T-cell (primary cell): ENCODE results near the gene SPSB3. TPM values are rescaled to one million over a fixed set of nuclear protein-coding genes. Genes with fewer than 3 reads are reported as not detected.

ENCODE experiments used
- ATAC-seq, 4 experiments: fragments of 200-7000 bp in 3 of 4; fragments of 150-1000 bp in 1 of 4; cut with Tn5 transposase; replicated peaks in 1 of 4; 1 replicate in 3 of 4; 2 replicates in 1 of 4; pipeline ENCODE4 v1.10.0; 2021; ENCODE audit warnings: moderate library complexity in 3 of 4, mild to moderate bottlenecking in 2 of 4, moderate number of reproducible peaks in 1 of 4
- CTCF ChIA-PET, 2 donors: fragments of 300-600 bp; sonication (Branson Sonifier 250); formaldehyde crosslinking; loops; one replicate each; lab custom pipeline; 2022; ENCODE audit warnings: antibody characterized with exemption in 2 of 2; lab: Charles Lee
- POLR2A ChIA-PET, 2 donors: fragments of 300-600 bp; sonication (Branson Sonifier 250); formaldehyde crosslinking; loops; one replicate each; lab custom pipeline; 2022; ENCODE audit warnings: antibody characterized with exemption in 2 of 2; lab: Charles Lee
- DNase-seq, 35 experiments: peaks; one replicate each; pipeline versions ENCODE4 v3.0.0 to v3.0.0-alpha.2; 2013 to 2023
- H3K27ac ChIP-seq: one replicate; pipeline ENCODE4 v1.5.1; 2013; ENCODE audit warnings: low read length
- H3K27me3 ChIP-seq, 2 experiments: replicated peaks in 1 of 2; 1 replicate in 1 of 2; 2 replicates in 1 of 2; pipeline versions ENCODE4 v1.6.1 to v1.7.0; 2013; ENCODE audit warnings: low read length in 1 of 2, mixed read lengths in 1 of 2; ENCODE audit not compliant: control insufficient read depth in 2 of 2, insufficient read depth in 2 of 2; ENCODE audit errors: extremely low read depth in 1 of 2
- H3K36me3 ChIP-seq, 2 donors: 1 replicate in 1 of 2; 2 replicates in 1 of 2; pipeline versions ENCODE4 v1.6.1 to v1.7.0; 2013; ENCODE audit warnings: low read length in 1 of 2; ENCODE audit not compliant: control insufficient read depth in 2 of 2, insufficient read depth in 1 of 2; ENCODE audit errors: extremely low read depth in 1 of 2
- H3K4me1 ChIP-seq, 2 experiments: 1 replicate in 1 of 2; 2 replicates in 1 of 2; pipeline versions ENCODE4 v1.6.1 to v1.7.0; 2013; ENCODE audit warnings: low read length in 2 of 2, mixed read lengths in 1 of 2; ENCODE audit not compliant: insufficient read depth in 2 of 2, control insufficient read depth in 1 of 2; ENCODE audit errors: extremely low read depth in 1 of 2
- H3K4me3 ChIP-seq, 2 donors: 1 replicate in 1 of 2; 2 replicates in 1 of 2; pipeline versions ENCODE4 v1.5.1 to v1.7.0; 2013; ENCODE audit warnings: mild to moderate bottlenecking in 2 of 2, low read length in 1 of 2, moderate library complexity in 1 of 2; ENCODE audit not compliant: control insufficient read depth in 1 of 2; ENCODE audit errors: extremely low read depth in 1 of 2
- H3K9me3 ChIP-seq: 2 replicates; pipeline ENCODE4 v1.7.0; 2013
- H3K27ac Mint-ChIP-seq, 2 donors: one replicate each; pipeline ENCODE4 v1.8.0; 2020 to 2021; ENCODE audit warnings: mild to moderate bottlenecking in 2 of 2, mixed read lengths in 2 of 2
- H3K27me3 Mint-ChIP-seq, 2 donors: one replicate each; pipeline ENCODE4 v1.8.0; 2021 to 2022; ENCODE audit warnings: mixed read lengths in 2 of 2
- H3K36me3 Mint-ChIP-seq: one replicate; pipeline ENCODE4 v1.8.0; 2021; ENCODE audit warnings: mixed read lengths
- H3K4me1 Mint-ChIP-seq, 3 donors: one replicate each; pipeline ENCODE4 v1.8.0; 2020 to 2022; ENCODE audit warnings: mixed read lengths in 3 of 3, mild to moderate bottlenecking in 1 of 3
- H3K4me3 Mint-ChIP-seq, 3 donors: one replicate each; pipeline ENCODE4 v1.8.0; 2020 to 2022; ENCODE audit warnings: mild to moderate bottlenecking in 3 of 3, mixed read lengths in 3 of 3, moderate library complexity in 3 of 3
- H3K9me3 Mint-ChIP-seq, 3 donors: one replicate each; pipeline ENCODE4 v1.8.0; 2020 to 2022; ENCODE audit warnings: mixed read lengths in 3 of 3
- WGBS: methylation state at CpG from one replicate; pipeline ENCODE4 v1.1.5; 2013; ENCODE audit warnings: missing lambda C conversion rate; ENCODE audit not compliant: insufficient coverage; 5-methylcytosine and 5-hydroxymethylcytosine counted together
- total RNA-seq, 35 experiments: library from RNA in 6 of 35; stranded (reverse) in 6 of 35; fragments of 120-200 nt in 1 of 35; gene quantifications; one replicate each; pipeline versions ENCODE4 v1.2.1 to v1.2.4 and lab custom pipeline; 2013 to 2026

SPSB3 gene
- total RNA-seq, 5 donors from 2014 or later (not counting 1 experiment from before 2014, with no cell fraction given): 67.3 to 162 (median 139) TPM

DNA sequence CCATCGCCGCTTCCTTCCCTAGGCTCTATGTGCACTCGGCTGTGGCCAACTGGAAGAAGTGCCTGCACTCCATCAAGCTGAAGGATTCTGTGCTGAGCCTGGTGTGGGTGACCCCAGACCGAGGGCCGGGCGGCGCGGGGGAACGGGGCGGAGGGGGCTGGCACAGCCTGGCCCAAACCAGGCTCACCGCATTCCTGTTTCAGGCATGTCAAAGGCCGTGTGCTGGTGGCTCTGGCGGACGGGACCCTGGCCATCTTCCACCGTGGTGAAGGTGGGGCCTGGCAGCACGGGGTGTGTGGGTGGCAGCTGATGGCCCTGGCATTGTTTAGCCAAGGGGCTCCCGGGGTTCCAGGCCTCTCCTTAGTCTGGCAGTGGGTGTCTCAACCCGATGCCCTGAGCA, 15.7 kb downstream of the SPSB3 start:
- Mint-ChIP-seq H3K27ac (no peak overlapping the region), H3K4me1 (peaks cover 3 to 8% (median 3%) of the 10 kb centered on the region in 3 donors), H3K36me3 (peaks cover 6% of the 10 kb centered on the region), H3K4me3 (no peak overlapping the region), H3K9me3 (no peaks in the 10 kb centered on the region), H3K27me3 (no peaks in the 10 kb centered on the region)
- Histone ChIP-seq H3K9me3 (no peaks in the 10 kb centered on the region), H3K4me3 (no peak overlapping the region), H3K27me3 (no peaks in the 10 kb centered on the region), H3K27ac (no peak overlapping the region), H3K36me3 (peaks cover 16 to 51% of the 10 kb centered on the region in 2 donors), H3K4me1 (peaks cover 0 to 15% of the 10 kb centered on the region in 2 experiments)
- ChIA-PET POLR2A (no interaction called here), CTCF (no interaction called here)
- no peak for ATAC-seq
- no peak for DNase-seq
- 93% methylated on average over 18 of the region's 18 CpGs for WGBS

DNA sequence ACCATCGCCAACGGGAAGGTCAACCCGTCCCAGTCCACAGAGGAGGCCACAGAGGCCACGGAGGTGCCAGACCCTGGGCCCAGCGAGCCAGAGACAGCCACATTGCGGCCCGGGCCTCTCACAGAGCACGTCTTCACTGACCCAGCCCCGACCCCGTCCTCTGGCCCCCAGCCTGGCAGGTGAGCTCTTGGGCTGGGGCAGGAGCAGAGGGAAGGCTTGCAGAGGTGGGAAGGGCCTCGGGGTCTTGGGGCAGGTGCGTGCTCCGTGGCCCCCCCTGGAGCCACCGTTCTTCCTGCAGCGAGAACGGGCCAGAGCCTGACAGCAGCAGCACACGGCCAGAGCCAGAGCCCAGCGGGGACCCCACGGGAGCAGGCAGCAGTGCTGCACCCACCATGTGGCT, 16.1 kb downstream of the SPSB3 start:
- H3K27me3 Mint-ChIP-seq: no peaks in the 10 kb centered on the region
- POLR2A ChIA-PET: no interaction called here
- no peak for DNase-seq
- H3K36me3 ChIP-seq: peaks cover 17 to 51% of the 10 kb centered on the region in 2 donors
- H3K4me3 ChIP-seq: no peak overlapping the region
- peaks cover 2 to 7% (median 3%) of the 10 kb centered on the region in 3 donors for H3K4me1 Mint-ChIP-seq
- H3K4me3 Mint-ChIP-seq: no peak overlapping the region
- 94% methylated on average over 17 of the region's 19 CpGs for WGBS
- no peak overlapping the region for H3K27ac ChIP-seq
- CTCF ChIA-PET: no interaction called here
- H3K4me1 ChIP-seq: peaks cover 0 to 15% of the 10 kb centered on the region in 2 experiments
- no peaks in the 10 kb centered on the region for H3K27me3 ChIP-seq
- ATAC-seq: no peak
- no peaks in the 10 kb centered on the region for H3K9me3 Mint-ChIP-seq
- H3K36me3 Mint-ChIP-seq: peaks cover 10% of the 10 kb centered on the region
- H3K27ac Mint-ChIP-seq: no peak overlapping the region
- no peaks in the 10 kb centered on the region for H3K9me3 ChIP-seq

- Histone ChIP-seq H3K4me1 (peaks cover 0 to 14% of the 10 kb centered on the region in 2 experiments), H3K27ac (no peak overlapping the region), H3K4me3 (no peak overlapping the region), H3K9me3 (no peaks in the 10 kb centered on the region), H3K27me3 (no peaks in the 10 kb centered on the region), H3K36me3 (peaks cover 21 to 55% of the 10 kb centered on the region in 2 donors)
- ChIA-PET CTCF (no interaction called here), POLR2A (no interaction called here)
- H3K27ac Mint-ChIP-seq: no peak overlapping the region
- H3K36me3 Mint-ChIP-seq: peaks cover 12% of the 10 kb centered on the region
- 93% methylated on average over 16 of the region's 22 CpGs for WGBS
- H3K4me3 Mint-ChIP-seq: no peak overlapping the region
- no peak for DNase-seq
- H3K27me3 Mint-ChIP-seq: no peaks in the 10 kb centered on the region
- H3K9me3 Mint-ChIP-seq: no peaks in the 10 kb centered on the region
- H3K4me1 Mint-ChIP-seq: peaks cover 2 to 7% (median 3%) of the 10 kb centered on the region in 3 donors
- no peak for ATAC-seq
Observed at GRCh38 chr16:1765826-1766225, 16.5 kb downstream of the SPSB3 start.

- Histone ChIP-seq H3K4me1 (peaks cover 0 to 5% of the 10 kb centered on the region in 2 experiments), H3K27me3 (no peaks in the 10 kb centered on the region), H3K36me3 (peaks cover 28 to 59% of the 10 kb centered on the region in 2 donors), H3K4me3 (no peak overlapping the region), H3K9me3 (no peaks in the 10 kb centered on the region), H3K27ac (no peak overlapping the region)
- H3K36me3 Mint-ChIP-seq: peaks cover 17% of the 10 kb centered on the region
- H3K4me3 Mint-ChIP-seq: no peak overlapping the region
- WGBS: 91% methylated on average over 16 of the region's 21 CpGs
- H3K4me1 Mint-ChIP-seq: peaks cover under 1 to 2% (median under 1%) of the 10 kb centered on the region in 3 donors
- H3K27me3 Mint-ChIP-seq: no peaks in the 10 kb centered on the region
- CTCF ChIA-PET: no interaction called here
- POLR2A ChIA-PET: interaction anchor here in 1 of 2 donors (0.6 kb wide), 1 partner anchor 36 kb away, joined by 3 read pairs; no protein-coding TSS in a partner anchor
- H3K9me3 Mint-ChIP-seq: no peaks in the 10 kb centered on the region
- no peak overlapping the region for H3K27ac Mint-ChIP-seq
- DNase-seq (no peak), ATAC-seq (no peak)
Observed at GRCh38 chr16:1764971-1765370, 17.4 kb downstream of the SPSB3 start.

- POLR2A ChIA-PET: interaction anchor here in 1 of 2 donors (0.6 kb wide), 1 partner anchor 34 kb away, joined by 3 read pairs; no protein-coding TSS in a partner anchor
- no peaks in the 10 kb centered on the region for H3K27me3 Mint-ChIP-seq
- peaks cover 28 to 59% of the 10 kb centered on the region in 2 donors for H3K36me3 ChIP-seq
- no peak for DNase-seq
- no peak overlapping the region for H3K4me3 Mint-ChIP-seq
- no peaks in the 10 kb centered on the region for H3K9me3 ChIP-seq
- no peaks in the 10 kb centered on the region for H3K9me3 Mint-ChIP-seq
- no peak for ATAC-seq
- H3K36me3 Mint-ChIP-seq: peaks cover 17% of the 10 kb centered on the region
- no peak overlapping the region for H3K4me3 ChIP-seq
- no peak overlapping the region for H3K27ac ChIP-seq
- no peaks in the 10 kb centered on the region for H3K4me1 ChIP-seq
- CTCF ChIA-PET: no interaction called here
- H3K27me3 ChIP-seq: no peaks in the 10 kb centered on the region
- WGBS: 94% methylated on average over 54 of the region's 81 CpGs
- no peak overlapping the region for H3K27ac Mint-ChIP-seq
- H3K4me1 Mint-ChIP-seq: no peaks in the 10 kb centered on the region
Observed at GRCh38 chr16:1763521-1764511, 18.6 kb downstream of the SPSB3 start.

DNA sequence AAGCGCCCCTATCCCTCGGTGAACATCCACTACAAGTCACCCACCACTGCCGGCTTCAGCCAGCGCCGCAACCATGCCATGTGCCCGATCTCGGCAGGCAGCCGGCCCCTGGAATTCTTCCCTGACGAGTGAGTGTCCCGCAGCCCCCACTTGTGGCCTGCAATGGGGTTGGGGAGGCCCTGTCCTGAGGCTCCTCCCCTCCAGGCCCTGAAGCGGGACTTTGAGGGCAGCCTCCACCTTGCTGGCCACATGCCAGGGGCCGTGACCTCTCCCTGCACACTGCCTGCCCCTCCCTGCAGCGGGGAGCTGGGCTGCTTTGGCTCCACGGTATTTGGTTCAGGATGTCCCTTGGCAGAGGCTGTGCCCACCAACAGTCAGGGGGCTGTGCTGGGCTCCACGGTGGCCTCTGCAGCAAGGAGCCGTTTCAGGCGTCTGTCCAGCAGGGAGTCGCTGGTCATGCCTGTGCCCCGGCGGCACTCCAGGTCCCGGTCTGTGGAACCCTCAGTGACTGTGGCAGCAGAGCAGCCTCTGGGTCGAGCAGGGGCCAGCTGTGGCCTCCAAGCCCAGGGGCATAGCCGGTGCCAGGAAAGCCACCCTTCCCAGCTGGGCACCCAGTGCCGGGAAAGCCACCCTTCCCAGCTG, 19.4 kb downstream of the SPSB3 start:
- DNase-seq: no peak
- ChIA-PET POLR2A (no interaction called here), CTCF (no interaction called here)
- Mint-ChIP-seq H3K27ac (no peak overlapping the region), H3K27me3 (no peaks in the 10 kb centered on the region), H3K4me1 (peaks cover 0 to under 1% (median 0%) of the 10 kb centered on the region in 3 donors), H3K36me3 (peaks cover 16% of the 10 kb centered on the region), H3K9me3 (no peaks in the 10 kb centered on the region), H3K4me3 (no peak overlapping the region)
- H3K9me3 ChIP-seq: no peaks in the 10 kb centered on the region
- WGBS: over 99% methylated on average over 24 of the region's 24 CpGs
- no peak overlapping the region for H3K27ac ChIP-seq
- H3K36me3 ChIP-seq: peaks cover 28 to 64% of the 10 kb centered on the region in 2 donors
- H3K4me1 ChIP-seq: peaks cover 0 to 2% of the 10 kb centered on the region in 2 experiments
- ATAC-seq: no peak
- no peak overlapping the region for H3K4me3 ChIP-seq
- H3K27me3 ChIP-seq: no peaks in the 10 kb centered on the region
